ENCODE data around the gene PDE6B.
"Not testable (repeated sequence)": the region's sequence is repeated elsewhere in the genome, so short reads cannot be mapped to it uniquely, and the experiment has no call there.

Gene PDE6B

GRCh38 chr4:687048-687970 is 61.9 kb downstream of the PDE6B start:
- DNase-seq = peak; percentile 36

DNA sequence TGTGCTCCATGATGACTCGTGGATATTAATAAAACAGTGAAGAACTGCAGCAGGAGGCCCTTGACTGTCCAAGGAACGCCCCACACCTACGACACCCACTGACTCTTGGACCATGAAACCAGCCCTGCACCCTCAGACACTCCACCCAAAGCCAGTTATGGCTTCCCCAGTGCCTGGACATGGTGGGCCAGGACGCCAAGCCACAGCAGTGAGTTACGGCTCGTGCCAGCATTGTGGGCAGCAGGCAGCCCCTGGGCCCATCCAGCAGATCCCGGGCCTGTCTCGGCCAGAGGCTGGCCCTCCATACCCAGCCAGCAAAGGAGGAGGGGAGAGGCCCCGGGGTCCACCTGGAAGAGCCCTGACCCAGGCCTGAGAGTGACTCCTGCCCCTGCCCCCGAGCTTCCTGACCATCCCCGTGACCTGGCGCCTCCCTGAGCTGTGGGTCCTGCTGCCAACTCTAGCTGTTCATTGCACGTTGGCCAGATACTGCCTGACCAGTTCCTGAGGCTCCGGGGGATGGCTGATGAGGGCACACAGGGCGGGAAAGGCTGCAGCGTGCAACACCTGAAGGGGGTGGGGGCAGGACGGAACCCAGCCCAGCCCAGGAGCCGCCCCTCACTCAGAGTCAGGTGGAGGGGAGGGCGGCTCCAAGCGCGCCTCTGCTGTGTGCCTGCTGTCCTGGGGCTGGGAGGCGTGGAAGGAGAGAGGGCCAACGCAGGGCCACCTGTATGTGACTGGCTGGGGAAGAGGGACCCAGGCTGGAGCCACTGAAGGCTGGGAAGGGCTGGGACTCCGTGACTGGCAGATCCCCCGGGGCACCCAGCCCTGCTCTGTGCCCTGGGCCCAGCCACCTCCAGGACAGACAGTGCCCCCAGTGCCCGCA is 62.8 kb downstream of the PDE6B start:
- DNase-seq = no peak

DNA sequence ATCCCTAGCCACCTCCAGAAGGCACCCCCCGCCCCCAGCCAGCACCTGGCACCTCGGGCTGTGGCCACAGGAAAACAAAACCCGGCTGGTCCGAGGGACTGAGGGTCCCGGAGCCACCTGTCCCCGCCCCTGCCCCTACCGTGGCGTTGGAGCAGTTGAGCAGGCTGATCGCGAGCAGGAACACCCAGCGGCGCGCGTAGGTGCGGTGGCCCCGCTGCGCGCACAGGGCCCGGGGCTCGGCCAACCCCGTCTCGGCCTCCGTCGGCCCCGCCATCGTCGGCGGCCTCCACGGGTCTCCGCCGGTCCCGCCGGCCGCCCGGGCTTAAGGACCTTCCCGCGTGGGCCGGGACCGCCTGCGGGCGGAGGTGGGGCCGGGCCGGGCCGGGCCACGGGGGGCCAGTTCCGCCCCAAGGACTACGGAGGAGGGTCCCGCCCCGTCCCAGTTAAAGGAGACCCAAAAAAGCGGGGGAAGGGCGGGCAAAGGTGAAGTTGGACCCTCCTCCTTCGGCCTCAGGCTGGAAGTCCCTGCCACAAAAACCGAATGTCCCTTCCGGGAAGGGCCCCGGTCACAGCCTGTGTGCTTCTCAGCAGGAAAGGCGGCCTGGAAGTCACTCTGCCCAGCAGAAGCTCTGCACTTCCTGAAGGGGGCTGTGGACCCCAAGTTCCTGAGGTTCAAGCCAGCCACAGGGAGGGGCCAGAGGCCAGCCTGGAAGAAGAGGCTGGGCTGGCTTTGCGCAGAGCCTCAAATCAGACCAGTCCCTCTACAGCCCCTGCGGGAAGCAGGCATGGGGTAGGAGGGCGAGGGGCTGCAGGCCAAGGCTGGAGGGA is 63.7 kb downstream of the PDE6B start, which contains the start of gene SLC49A3:
Gene SLC49A3 (minus strand): TSS at position 298 of the 828 bp plus-strand sequence. CDS start 24 bp downstream, at position 274.
- no peak for DNase-seq

DNA sequence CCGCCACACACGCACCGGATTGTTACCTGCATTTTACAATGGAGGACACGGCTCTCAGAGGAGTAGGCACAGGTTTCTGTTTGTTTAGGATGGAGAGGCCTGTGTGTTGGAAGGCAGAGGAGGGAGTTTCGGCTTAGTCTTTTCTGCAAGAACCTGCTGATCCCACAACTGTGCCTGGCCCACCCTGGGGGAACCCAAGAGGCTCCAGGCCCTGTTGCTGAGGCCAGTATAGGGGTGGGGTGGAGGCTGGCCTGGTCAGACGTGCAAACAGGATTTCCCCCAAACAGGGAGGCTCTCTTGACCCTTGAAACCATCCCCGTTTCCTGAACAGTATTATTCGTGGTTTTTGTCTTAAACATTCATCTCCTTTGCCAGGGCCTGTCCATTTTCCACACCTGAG is 64.3 kb downstream of the PDE6B start:
- DNase-seq = no peak

DNA sequence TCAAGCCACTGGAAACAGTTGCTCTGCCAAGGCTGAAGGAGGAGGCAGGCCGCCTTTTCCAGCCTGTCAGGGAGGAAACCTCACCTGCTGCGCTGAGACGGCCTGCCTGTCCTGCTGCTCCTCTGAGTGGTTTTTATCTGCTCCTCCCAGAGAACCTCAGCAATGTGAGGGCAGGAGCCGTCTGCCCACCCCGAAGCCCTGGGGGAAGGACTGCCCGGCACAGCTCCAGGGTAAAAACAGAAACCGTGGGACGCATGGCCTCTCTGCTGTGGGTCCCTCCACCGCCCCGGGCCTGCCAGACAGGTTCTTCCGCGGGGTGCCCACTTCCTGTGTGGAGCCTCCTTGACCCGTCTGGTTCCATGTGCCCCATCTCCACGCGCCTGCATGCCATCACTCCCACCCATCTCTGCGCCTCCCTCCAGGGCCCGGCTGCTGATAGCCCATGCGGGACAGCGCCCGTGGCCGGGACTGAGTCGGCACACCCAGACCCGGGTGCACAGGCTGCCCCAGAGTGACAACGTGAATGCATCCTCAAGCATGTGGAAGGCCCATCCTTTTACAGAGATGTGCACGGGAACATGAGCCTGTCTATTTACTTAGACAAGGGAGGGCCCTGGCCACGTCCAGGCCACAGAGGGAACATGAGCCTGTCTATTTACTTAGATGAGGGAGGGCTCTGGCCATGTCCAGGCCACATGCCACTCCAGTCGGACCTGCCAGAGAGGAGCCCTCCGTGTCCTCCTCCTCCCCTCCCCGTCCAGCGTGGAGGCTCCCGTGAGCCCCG is 67.6 kb downstream of the PDE6B start:
- DNase-seq = no peak

DNA sequence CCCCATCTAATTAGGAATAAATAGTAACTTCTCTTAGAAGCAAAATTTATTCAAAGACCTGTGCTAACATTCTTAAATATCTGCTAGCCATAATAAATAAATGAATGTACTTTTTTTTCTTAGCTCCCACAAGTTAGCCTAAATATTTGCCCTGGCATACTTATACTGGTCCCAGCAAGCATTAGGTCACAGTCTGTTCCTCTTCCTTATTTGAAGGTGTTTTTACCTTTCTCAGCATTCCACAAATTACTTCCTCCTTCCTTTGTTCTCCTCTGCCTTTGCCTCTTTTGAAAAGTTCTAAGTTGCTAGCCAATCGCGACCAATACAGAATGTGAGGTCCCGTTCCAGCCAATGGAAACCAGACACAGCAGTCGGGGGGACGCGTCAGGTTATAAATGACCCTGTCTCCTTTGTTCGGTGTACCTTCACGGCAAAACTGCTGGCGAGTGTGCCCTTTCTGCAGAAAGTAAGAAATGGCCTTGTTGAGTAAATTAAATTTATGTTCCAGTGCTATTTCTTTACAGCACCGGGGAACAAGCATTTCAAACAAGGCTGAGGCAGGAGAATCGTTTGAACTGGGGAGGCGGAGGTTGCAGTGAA is 69.1 kb downstream of the PDE6B start:
- not testable (repeated sequence) for DNase-seq

DNA sequence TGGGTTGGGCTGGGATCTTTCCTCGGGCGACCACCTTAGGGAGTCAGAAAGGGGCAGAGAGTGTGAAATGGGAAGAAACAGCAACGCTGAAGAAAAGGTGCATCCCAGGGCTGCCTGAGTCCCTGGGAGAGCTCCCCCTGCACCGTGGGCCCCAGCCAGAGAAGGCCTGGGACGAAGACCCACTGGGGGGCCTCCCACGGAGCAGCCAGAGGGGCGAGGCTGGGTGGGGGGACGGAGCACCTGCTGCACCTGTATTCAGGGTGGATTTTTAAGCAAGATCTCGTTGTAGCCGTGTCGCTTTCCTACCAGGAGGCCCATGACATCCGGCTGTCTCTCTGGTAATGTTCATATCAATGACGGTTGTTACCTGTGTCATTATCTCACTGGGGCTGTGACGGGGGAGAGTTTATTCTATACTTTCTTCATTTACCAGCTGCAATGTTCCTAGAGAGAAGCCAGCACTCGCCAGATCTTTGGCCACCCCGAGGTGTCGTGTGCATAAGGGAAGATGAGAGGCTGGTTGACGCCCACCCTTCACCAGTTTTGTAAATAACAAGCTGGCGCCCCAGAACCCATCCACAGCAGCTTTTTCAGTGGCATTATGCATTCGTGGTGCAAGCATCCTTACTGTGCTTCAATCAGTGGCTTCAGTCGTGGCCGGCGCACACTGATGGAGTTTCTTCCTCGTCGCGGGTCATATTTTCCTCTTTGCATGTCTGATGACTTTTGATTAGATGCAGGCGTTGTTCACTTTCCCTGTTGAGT is 74.6 kb downstream of the PDE6B start:
- no peak for DNase-seq

GRCh38 chr4:700587-701264 is 75.4 kb downstream of the PDE6B start:
- DNase-seq = no peak

DNA sequence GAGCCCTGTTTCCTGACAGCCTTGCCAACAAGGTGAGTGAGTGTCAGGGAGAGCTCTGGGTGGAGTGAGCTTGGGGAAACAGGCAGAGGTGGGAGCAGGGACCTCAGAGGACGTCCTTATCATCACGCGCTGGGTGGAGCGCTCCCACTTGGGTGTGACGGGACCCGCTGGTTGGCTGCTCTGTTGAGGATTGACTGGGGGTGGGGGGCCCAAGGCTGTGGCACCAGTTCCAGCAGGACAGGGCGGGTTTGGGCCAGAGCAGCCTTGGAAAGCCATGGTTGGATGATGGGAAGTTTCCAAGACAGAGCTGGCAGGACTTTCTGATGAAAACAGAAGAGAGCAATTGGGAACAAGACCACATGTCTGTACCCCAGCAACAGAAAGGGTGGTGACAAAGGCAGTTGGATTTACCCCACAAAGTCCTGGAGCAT is 77.3 kb downstream of the PDE6B start:
- DNase-seq = no peak

DNA sequence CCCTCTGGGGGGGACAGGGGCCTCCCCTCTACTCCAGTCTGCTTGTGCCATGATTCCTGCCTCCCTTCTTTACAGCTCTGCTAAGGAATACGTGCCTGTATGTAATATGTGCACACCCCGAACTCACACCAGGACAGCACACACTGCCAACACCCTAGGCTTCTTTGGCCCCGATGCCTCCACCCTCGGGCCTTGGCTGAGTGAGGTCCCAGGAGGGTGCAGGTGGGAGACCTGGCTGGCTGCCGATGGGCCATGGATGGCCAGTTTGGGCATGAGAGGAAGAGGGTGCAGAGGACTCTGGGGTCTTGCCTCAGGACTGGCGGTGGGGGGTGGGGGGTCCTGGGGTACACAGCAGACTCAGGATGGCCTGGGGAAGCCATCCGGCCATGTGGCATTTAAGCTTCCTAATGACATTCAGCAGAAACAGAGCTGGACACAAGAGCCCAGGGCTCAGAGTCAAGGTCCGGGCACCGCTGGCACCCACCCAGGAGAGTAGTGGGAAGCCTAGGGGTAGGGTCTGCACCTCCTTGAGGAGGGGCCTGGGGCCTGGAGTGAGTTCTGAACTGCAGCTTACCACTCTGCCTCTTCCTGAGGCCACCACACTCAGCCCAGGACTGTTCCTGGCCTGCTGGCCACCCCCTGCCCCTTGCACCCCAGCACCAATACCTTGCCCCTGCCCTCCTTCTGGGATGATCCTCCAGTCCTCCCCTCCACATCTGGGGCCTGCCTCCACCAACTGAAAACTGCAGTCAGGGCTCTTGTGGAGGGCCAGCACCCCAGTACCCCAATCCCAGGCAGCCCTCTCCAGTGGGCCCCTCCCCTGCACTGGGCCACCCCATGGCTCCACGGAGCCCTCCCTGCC is 78.2 kb downstream of the PDE6B start:
- DNase-seq = no peak

DNA sequence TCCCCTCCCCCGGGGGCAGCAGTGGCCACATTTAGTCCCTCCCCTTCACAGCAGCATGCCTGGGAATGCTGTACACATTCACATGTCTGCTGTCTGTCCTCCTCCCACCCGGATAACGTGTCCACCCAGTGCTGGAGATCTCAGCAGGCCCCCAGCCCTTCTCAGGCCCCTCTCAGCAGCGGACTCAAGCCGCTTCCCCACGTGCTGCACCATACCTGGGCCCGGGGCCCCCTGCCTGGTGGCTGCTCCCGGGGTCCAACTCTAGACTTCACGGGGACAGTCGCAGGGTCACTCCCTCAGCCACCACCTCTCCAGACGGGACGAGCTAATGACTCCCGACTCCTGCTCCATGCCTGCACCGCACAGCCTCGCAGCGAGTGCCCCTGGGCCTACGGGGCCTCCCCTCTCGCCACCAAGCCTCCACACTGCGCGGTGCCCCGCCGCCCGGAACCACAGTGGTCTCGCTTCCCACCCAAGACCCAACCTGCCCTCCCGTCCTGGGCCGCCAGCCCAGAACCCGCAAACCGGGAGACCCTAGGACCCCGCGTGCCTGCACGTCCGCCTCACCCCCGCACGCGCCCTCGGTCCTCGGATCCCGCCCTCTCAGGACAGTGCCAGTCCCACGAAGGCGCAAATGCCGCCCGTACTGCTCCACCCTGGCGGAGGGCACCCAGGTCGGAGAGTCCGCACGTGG is 79.0 kb downstream of the PDE6B start:
- DNase-seq = no peak

GRCh38 chr4:704971-705277 is 79.6 kb downstream of the PDE6B start:
- DNase-seq = no peak

GRCh38 chr4:705278-706082 is 80.1 kb downstream of the PDE6B start, which contains the start of gene PCGF3:
Gene PCGF3, plus strand, starts transcription at chr4:705832. Its CDS starts 27,849 bp downstream, at chr4:733681.
- DNase-seq = peak; percentile 95

GRCh38 chr4:706083-706633 is 80.8 kb downstream of the PDE6B start:
- not testable (repeated sequence) for DNase-seq

DNA sequence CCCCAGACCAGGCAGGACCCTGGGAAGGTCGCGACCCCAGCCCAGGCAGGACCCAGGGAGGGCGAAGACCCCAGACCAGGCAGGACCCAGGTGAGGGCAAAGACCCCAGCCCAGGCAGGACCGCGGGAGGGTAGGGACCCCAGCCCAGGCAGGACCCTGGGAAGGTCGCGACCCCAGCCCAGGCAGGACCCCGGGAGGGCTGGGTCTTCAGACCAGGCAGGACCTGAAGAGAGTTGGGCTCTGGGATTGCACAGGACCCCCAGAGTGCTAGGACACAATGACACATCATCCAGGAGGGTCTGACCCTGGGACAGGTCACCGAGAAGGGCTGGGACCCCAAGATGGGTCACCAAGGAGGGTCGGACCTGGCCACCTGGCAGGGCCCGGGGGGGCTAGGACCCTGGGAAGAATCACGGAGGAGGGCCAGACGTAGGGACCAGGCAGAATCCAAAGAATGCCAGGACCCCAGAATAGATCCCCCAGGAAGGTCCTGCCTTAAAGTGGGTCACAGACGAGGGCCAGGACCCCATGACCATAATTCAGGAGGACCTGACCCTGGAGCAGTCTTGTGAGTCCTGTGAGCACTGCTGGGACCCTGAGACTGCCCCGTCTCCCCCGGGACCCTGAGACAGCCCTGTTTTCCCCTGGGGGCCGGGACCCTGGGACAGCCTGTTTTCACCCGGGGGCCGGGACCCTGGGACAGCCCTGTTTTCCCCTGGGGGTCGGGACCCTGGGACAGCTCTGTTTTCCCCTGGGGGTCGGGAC is 81.6 kb downstream of the PDE6B start:
- no peak for DNase-seq

- DNase-seq = no peak
Measured at GRCh38 chr4:707929-708630, 82.7 kb downstream of the PDE6B start.

All from fibroblast of skin of right quadriceps (primary cell).